ENCODE data around the gene WDR45. TPM values are rescaled to one million over a fixed set of nuclear protein-coding genes. Genes with fewer than 3 reads are reported as not detected.
A peak's percentile ranks its signal among the peaks of the same experiment; 100 is the strongest.

The WDR45 gene
- total and polyA plus RNA-seq, 2 of the 13 experiments (the other 11 are each of a cell fraction or from before 2014, with no cell fraction given), result 16.4 to 65.5 TPM

- TF ChIP-seq ZNF646 (CRISPR knock-in tag; IDR thresholded peaks at IDR 0.05) (no peak), ZNF329 (CRISPR knock-in tag; IDR thresholded peaks at IDR 0.05; ENCODE audit: low read depth) (no peak), ATF3 (CRISPR knock-in tag; IDR thresholded peaks at IDR 0.05) (no peak), FOXK1 (CRISPR knock-in tag; IDR thresholded peaks at IDR 0.05; ENCODE audit: borderline replicate concordance, low read depth) (peak; percentile 12; the same call in 1 of the 2 replicates), CEBPB (IDR thresholded peaks at IDR 0.05; ENCODE audit: borderline replicate concordance, low read depth, low read length) (no peak), FUBP1 (CRISPR knock-in tag; IDR thresholded peaks at IDR 0.05; ENCODE audit: borderline replicate concordance) (no peak), TEAD2 (CRISPR knock-in tag; IDR thresholded peaks at IDR 0.05) (no peak), AGO2 (optimal IDR thresholded peaks at IDR 0.05; ENCODE audit: low read depth, low read length) (peak; percentile 93), GLI4 (CRISPR knock-in tag; IDR thresholded peaks at IDR 0.05; ENCODE audit: borderline replicate concordance) (no peak), ZNF703 (CRISPR knock-in tag; IDR thresholded peaks at IDR 0.05; ENCODE audit: borderline replicate concordance) (no peak), ZFX (CRISPR knock-in tag; IDR thresholded peaks at IDR 0.05; ENCODE audit: low read depth) (peak; percentile 64), TSC22D2 (CRISPR knock-in tag; IDR thresholded peaks at IDR 0.05; ENCODE audit: borderline replicate concordance) (no peak), ZNF460 (CRISPR knock-in tag; IDR thresholded peaks at IDR 0.05; ENCODE audit: borderline replicate concordance) (no peak), REXO4 (CRISPR knock-in tag; IDR thresholded peaks at IDR 0.05; ENCODE audit: borderline replicate concordance) (no peak), ZNF530 (CRISPR knock-in tag; IDR thresholded peaks at IDR 0.05; ENCODE audit: low read depth) (no peak), TBX2 (CRISPR knock-in tag; IDR thresholded peaks at IDR 0.05; ENCODE audit: borderline replicate concordance) (no peak), ZNF354B (CRISPR knock-in tag; IDR thresholded peaks at IDR 0.05) (no peak), JARID2 (CRISPR knock-in tag; IDR thresholded peaks at IDR 0.05; ENCODE audit: insufficient replicate concordance) (no peak), ZNF746 (CRISPR knock-in tag; IDR thresholded peaks at IDR 0.05) (no peak), IKZF4 (CRISPR knock-in tag; IDR thresholded peaks at IDR 0.05; ENCODE audit: borderline replicate concordance, low read depth, not compliant biosample characterization) (no peak)
Observed at GRCh38 chrX:49100704-49101628, 21.3 kb upstream of the WDR45 start (continued).
